HG03025 (cell line): ENCODE results near the gene GABRG3.

Experiments used
- ATAC-seq: cut with Tn5 transposase; IDR thresholded peaks from one replicate; pipeline ENCODE4 v1.9.1; 2021; ENCODE audit warnings: mild to moderate bottlenecking, moderate library complexity; ENCODE audit not compliant: unreplicated experiment, low FRiP score

GABRG3 gene

GRCh38 chr15:27091270-27091940 lies 120.4 kb downstream of the GABRG3 start:
- no peak for ATAC-seq

GRCh38 chr15:27092390-27092789 lies 121.4 kb downstream of the GABRG3 start:
- ATAC-seq: no peak

- ATAC-seq: no peak
Observed at GRCh38 chr15:27094235-27094634, 123.3 kb downstream of the GABRG3 start.

- no peak for ATAC-seq
Observed at GRCh38 chr15:27095886-27096624, 125.1 kb downstream of the GABRG3 start.

GRCh38 chr15:27097506-27097905 lies 126.5 kb downstream of the GABRG3 start:
- ATAC-seq: no peak

GRCh38 chr15:27101982-27102381 lies 131.0 kb downstream of the GABRG3 start:
- no peak for ATAC-seq

- no peak for ATAC-seq
Observed at GRCh38 chr15:27111323-27111722, 140.3 kb downstream of the GABRG3 start.

GRCh38 chr15:27114473-27114872 lies 143.5 kb downstream of the GABRG3 start:
- no peak for ATAC-seq

GRCh38 chr15:27119695-27120266 lies 148.8 kb downstream of the GABRG3 start:
- no peak for ATAC-seq

- no peak for ATAC-seq
Observed at GRCh38 chr15:27121672-27122071, 150.7 kb downstream of the GABRG3 start.

- no peak for ATAC-seq
Observed at GRCh38 chr15:27123291-27123690, 152.3 kb downstream of the GABRG3 start.

- no peak for ATAC-seq
Observed at GRCh38 chr15:27123808-27124207, 152.8 kb downstream of the GABRG3 start.

- ATAC-seq: no peak
Observed at GRCh38 chr15:27124287-27124871, 153.4 kb downstream of the GABRG3 start.

GRCh38 chr15:27125185-27125584 lies 154.2 kb downstream of the GABRG3 start:
- no peak for ATAC-seq

GRCh38 chr15:27126449-27126848 lies 155.5 kb downstream of the GABRG3 start:
- ATAC-seq: no peak

GRCh38 chr15:27127815-27128570 lies 157.0 kb downstream of the GABRG3 start:
- no peak for ATAC-seq

- ATAC-seq: no peak
Observed at GRCh38 chr15:27133249-27133648, 162.3 kb downstream of the GABRG3 start.

- no peak for ATAC-seq
Observed at GRCh38 chr15:27134481-27134880, 163.5 kb downstream of the GABRG3 start.

- ATAC-seq: no peak
Observed at GRCh38 chr15:27135151-27135550, 164.2 kb downstream of the GABRG3 start.

GRCh38 chr15:27137127-27137526 lies 166.1 kb downstream of the GABRG3 start:
- ATAC-seq: no peak

- no peak for ATAC-seq
Observed at GRCh38 chr15:27165590-27165989, 194.6 kb downstream of the GABRG3 start.
